ENCODE results near the gene FGD4.
"Not testable (repeated sequence)": the region's sequence is repeated elsewhere in the genome, so short reads cannot be mapped to it uniquely, and the experiment has no call there.

Gene FGD4

GRCh38 chr12:32499048-32499447 lies 99.7 kb downstream of the FGD4 start:
- DNase-seq: no peak

- peak; percentile 81 for DNase-seq
These were observed 102.5 kb downstream of the FGD4 start for GRCh38 chr12:32501835-32502333.

GRCh38 chr12:32502693-32503502 lies 103.5 kb downstream of the FGD4 start:
- no peak for DNase-seq

GRCh38 chr12:32503730-32504129 lies 104.4 kb downstream of the FGD4 start:
- no peak for DNase-seq

DNA sequence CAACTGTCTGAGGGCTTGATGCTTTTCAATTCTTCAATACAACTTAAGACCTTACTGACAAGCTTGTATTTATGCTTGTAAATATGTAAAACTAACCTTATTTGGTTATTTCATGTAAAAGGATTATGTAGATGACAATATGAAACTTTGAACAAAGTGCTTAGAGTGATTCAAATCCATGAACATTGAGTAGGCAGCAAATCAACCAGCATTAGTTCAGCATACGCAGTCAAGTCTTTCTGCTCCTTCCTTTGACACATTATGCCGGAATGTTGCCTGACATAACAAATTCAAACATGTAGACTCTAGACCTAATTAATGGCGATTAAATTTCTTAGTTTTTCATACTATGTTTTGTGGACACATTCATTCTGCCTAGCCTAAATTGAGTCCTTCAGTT lies 105.2 kb downstream of the FGD4 start:
- DNase-seq: no peak

- DNase-seq: no peak
These were observed 105.9 kb downstream of the FGD4 start for GRCh38 chr12:32505067-32505945.

DNA sequence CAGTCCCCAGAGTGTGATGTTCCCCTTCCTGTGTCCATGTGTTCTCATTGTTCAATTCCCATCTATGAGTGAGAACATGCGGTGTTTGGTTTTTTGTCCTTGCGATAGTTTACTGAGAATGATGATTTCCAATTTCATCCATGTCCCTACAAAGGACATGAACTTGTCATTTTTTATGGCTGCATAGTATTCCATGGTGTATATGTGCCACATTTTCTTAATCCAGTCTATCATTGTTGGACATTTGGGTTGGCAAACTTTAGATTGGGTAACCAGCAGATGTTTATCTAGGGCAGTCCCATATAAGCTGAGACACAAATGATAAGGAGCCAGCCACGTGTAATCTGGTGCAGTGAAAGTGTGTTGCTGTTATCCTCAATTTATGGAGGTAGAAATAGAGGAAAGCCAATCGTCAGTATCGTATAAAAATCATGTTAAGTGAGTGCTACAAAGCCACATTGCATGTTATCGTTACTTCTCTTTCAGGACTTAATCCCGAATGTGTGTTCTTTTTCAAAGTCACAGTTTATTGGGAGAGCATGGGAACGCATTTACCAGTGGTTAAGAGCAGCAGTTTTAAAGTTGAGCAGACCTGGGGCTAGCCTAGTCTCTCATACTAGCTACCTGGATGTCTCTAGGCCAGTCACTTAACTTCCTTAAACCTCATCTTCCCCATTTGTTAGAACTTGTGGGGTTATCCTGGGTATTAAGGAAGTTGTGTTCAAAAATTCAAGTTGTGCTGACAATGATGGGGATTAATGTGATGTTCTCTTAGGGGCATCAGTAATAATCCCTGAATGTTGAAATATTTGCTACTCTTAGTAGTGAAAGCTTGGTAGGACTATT lies 108.0 kb downstream of the FGD4 start:
- not testable (repeated sequence) for DNase-seq

DNA sequence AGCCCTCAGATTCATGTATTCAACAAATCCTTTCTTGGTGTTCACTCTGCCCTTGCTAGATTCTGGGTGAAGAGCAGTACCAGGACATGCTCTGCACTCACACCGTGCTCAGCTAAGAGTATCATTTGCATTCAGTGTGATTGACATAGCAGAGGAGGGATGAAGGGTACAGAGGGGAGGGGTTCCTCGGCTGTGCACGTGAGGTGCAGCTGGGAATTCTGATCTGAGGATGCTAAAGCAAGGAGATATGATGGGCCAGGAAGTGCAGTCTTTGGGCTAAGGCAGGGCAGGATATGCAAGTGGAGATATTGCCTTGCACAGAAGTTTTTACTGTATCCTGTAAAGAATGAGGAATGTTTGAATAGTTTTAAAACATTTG lies 108.6 kb downstream of the FGD4 start:
- DNase-seq: no peak

- DNase-seq: no peak
These were observed 109.3 kb downstream of the FGD4 start for GRCh38 chr12:32508626-32509025.

- DNase-seq: no peak
These were observed 110.2 kb downstream of the FGD4 start for GRCh38 chr12:32509328-32510091.

- DNase-seq: not testable (repeated sequence)
These were observed 112.6 kb downstream of the FGD4 start for GRCh38 chr12:32511976-32512375.

DNA sequence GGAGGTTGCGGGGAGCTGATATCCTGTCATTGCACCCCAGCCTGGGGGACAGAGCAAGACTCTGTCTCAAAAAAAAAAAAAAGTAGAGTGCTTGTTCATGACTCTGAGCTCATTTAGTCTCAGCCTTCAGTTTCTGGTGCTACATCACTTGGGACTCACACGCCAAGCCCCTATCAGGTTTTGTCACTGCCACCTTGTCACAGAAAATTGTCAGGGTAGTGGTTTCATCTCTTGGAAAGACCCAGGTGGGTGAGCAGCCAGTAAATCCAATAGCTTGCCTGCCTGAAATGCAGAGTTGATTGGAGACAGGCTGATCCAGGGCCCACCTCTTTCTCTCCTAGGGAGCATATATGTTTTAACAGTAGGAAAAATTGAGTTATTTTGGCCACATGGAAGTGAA lies 113.0 kb downstream of the FGD4 start:
- DNase-seq: no peak

DNA sequence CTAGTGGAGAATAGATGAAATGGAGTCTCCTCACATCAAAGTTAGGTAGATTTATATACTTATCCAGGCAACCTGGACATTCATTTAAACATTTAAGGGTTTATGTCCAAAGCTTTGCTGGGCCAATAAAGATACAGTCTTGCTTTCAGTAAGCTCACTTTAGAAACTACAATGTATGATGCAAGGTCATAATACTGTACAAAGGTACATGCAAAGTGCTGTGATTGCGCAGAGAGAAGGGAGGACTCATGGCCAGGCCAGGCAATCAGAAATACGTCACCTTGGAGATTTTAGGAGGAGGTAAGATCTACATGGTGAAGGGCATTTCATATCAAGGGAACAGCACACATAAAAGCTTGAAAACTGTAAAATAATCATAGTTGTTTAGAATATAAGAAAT lies 113.6 kb downstream of the FGD4 start:
- no peak for DNase-seq

DNA sequence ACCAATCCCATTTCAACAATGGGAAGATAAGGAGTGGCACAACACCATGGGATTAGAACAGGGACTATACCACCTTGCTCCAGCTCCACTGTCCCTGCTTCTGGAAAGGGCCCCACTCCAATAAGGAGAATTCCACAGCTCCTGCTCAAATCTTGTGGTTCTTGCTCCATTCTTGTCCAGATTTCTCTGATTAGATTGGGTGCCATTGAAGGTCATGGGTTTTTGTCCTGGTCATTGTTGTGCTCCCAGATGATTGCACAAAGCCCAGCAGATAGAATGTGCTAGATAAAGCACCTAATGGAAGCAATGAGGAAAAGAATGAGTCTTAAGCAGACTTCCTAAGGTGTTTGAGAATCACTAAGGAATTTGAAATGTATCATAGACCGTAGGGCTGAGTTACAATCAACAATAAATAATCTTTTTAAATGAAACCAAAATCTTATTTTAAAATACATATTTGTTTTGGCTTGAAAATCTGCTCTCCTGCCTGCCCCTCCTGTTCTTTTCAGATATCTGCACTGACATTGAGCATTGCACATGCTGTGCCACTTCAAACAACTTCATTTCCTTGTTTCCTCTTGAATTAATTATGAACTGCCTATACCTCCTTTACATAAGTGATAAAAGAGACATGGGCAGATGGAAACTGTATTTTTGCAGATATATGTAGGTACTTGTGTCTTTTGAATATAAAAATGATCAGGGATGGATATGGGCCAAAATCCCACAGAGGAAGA lies 115.9 kb downstream of the FGD4 start:
- no peak for DNase-seq

DNA sequence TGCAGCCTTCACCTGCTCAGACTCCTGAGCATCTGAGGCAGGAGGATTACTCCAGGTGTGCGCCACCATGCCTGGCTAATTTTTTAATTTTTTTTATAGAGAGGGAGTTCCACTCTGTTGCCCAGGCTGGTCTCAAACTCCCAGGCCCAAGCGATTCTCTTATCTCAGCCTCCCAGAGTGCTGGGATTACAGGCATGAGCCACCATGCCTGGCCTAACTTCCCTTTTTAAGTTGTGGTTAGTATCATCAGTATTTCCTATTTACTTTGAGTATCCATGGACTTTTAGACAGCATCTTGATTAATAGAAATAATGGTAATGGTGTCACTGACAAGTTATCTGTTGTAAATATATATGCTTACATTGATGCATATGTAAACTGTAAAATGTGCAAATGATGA lies 116.9 kb downstream of the FGD4 start:
- DNase-seq: no peak

DNA sequence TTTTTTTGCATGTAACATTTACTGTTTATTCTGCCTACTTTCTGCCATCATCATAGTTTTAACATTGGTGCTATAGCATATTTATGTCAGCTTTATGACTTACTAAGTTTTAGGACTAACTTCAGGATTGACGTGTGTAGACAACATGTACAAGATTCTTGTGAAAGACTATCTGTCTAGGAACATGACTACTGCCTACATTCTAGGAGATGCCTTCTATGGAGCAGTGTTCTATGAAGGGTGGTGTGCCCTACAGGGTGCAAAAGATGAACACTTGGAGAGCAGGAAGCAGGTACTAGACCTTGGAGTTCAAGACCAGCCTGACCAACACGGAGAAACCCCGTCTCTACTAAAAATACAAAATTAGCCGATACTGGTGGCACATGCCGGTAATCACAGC lies 118.6 kb downstream of the FGD4 start:
- DNase-seq: no peak

GRCh38 chr12:32519047-32519446 lies 119.7 kb downstream of the FGD4 start:
- DNase-seq: no peak

- DNase-seq: no peak
These were observed 123.2 kb downstream of the FGD4 start for GRCh38 chr12:32522331-32523221.

DNA sequence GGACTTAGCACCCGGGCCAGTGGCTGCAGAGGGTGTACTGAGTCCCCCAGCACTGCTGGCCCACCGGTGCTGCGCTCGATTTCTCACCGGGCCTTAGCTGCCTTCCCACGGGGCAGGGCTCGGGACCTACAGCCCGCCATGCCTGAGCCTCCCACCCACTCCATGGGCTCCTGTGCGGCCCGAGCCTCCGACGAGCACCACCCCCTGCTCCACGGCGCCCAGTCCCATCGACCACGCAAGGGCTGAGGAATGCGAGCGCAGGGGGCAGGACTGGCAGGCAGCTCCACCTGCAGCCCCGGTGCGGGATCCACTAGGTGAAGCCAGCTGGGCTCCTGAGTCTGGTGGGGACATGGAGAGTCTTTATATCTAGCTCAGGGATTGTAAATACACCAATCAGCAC lies 126.4 kb downstream of the FGD4 start:
- DNase-seq: not testable (repeated sequence)

GRCh38 chr12:32526343-32526742 lies 127.0 kb downstream of the FGD4 start:
- not testable (repeated sequence) for DNase-seq
